ENCODE measurements around the gene HSD17B11. TPM values are rescaled to one million over a fixed set of nuclear protein-coding genes. Genes with fewer than 3 reads are reported as not detected.

Gene HSD17B11
- total and polyA plus RNA-seq, 2 of the 8 experiments (the other 6 are each of a cell fraction or from before 2014, with no cell fraction given) = 6.0 to 9.0 TPM

- Histone ChIP-seq H3K23ac (ENCODE audit: insufficient read length) (no peak overlapping the region), H3K27ac (ENCODE audit: low read depth, low read length) (no peak overlapping the region), H4K8ac (ENCODE audit: extremely low read depth, insufficient read depth, low read length) (no peak overlapping the region), H4K91ac (replicated peaks; ENCODE audit: insufficient read length, low read length) (no peak overlapping the region), H3K4me1 (replicated peaks in 1 of 4; ENCODE audit: control insufficient read depth in 3 of 4, insufficient read depth in 4 of 4, low read length in 3 of 4) (no peaks in the 10 kb centered on the region; a peak in 1 of 7 replicates), H3K4me2 (ENCODE audit: insufficient read depth in 1 of 2, low read depth in 2 of 2, low read length in 2 of 2) (no peak overlapping the region), H3K27me3 (replicated peaks in 1 of 4; ENCODE audit: control insufficient read depth in 3 of 4, extremely low read depth in 1 of 4, insufficient read depth in 3 of 4, low read length in 3 of 4) (no peaks in the 10 kb centered on the region), H4K20me1 (replicated peaks in 1 of 2; ENCODE audit: control insufficient read depth in 1 of 2, insufficient read depth in 2 of 2, low read length in 2 of 2) (peaks cover 0 to 1% of the 10 kb centered on the region in 2 experiments), H3K9me3 (ENCODE audit: insufficient read depth in 2 of 2, low read depth in 1 of 2, low read length in 1 of 2) (no peaks in the 10 kb centered on the region), H2BK12ac (ENCODE audit: low read depth, low read length) (no peak overlapping the region), H3K4me3 (ENCODE audit: extremely low read depth in 1 of 4, insufficient read depth in 2 of 4, low read depth in 3 of 4, low read length in 4 of 4) (no peak overlapping the region), H2AFZ (ENCODE audit: low read length) (no peak overlapping the region), H2AK5ac (ENCODE audit: low read depth, low read length) (no peak overlapping the region), H3K18ac (ENCODE audit: extremely low read depth, low read length) (no peak overlapping the region), H4K5ac (ENCODE audit: insufficient read length, low read depth, low read length) (no peak overlapping the region), H2BK20ac (ENCODE audit: low read length) (no peak overlapping the region), H3K79me1 (ENCODE audit: low read depth, low read length) (peaks cover 3% of the 10 kb centered on the region), H2BK15ac (ENCODE audit: low read length) (no peak overlapping the region), H3K79me2 (ENCODE audit: control insufficient read depth in 1 of 2, insufficient read depth in 2 of 2, low read length in 2 of 2) (peaks cover 3 to 85% of the 10 kb centered on the region in 2 experiments; a peak in 3 of 4 replicates), H2BK120ac (replicated peaks; ENCODE audit: low read depth, low read length) (no peak overlapping the region), H3K4ac (replicated peaks; ENCODE audit: insufficient read length, low read depth, low read length) (no peak overlapping the region), H2BK5ac (ENCODE audit: low read depth, low read length) (no peak overlapping the region), H3K23me2 (ENCODE audit: low read depth, low read length) (peaks cover 3% of the 10 kb centered on the region; the same call in 1 of the 2 replicates), H3K36me3 (ENCODE audit: control insufficient read depth in 2 of 4, insufficient read depth in 4 of 4, low read length in 3 of 4) (peaks cover 0 to under 1% (median under 1%) of the 10 kb centered on the region in 4 experiments; a peak in 2 of 8 replicates), H3K56ac (replicated peaks; ENCODE audit: insufficient read length, low read depth, low read length) (no peak overlapping the region), H3K14ac (ENCODE audit: insufficient read length) (no peak overlapping the region), H3K9ac (replicated peaks in 1 of 4; ENCODE audit: extremely low read depth in 1 of 4, low read depth in 3 of 4, low read length in 3 of 4) (no peak overlapping the region)
- FAIRE-seq (peak; percentile 57), DNase-seq (ENCODE audit: low read depth in 1 of 2, low spot score in 2 of 2) (no peak)
- ChIA-PET CTCF (ENCODE audit: partially characterized antibody) (no interaction called here), POLR2A (ENCODE audit: partially characterized antibody) (no interaction called here)
- TF ChIP-seq EP300 (IDR thresholded peaks at IDR 0.05; ENCODE audit: borderline replicate concordance in 1 of 2, low read depth in 2 of 2, low read length in 2 of 2) (no peak), FOSL1 (IDR thresholded peaks at IDR 0.05; ENCODE audit: insufficient read depth, low read depth, low read length) (no peak), MAFK (IDR thresholded peaks at IDR 0.05; ENCODE audit: low read depth, low read length) (no peak), SP2 (IDR thresholded peaks at IDR 0.05; ENCODE audit: low read length) (no peak), CHD1 (IDR thresholded peaks at IDR 0.05; ENCODE audit: low read depth, low read length) (no peak), TEAD4 (IDR thresholded peaks at IDR 0.05; ENCODE audit: low read depth, low read length) (no peak), TBP (IDR thresholded peaks at IDR 0.05; ENCODE audit: low read depth, low read length) (no peak), RAD21 (IDR thresholded peaks at IDR 0.05 in 1 of 2, conservative IDR thresholded peaks at IDR 0.05 in 1 of 2; ENCODE audit: low read depth in 2 of 2, low read length in 2 of 2) (no peak), RFX5 (IDR thresholded peaks at IDR 0.05; ENCODE audit: borderline replicate concordance, low read depth, low read length) (no peak), SIX5 (IDR thresholded peaks at IDR 0.05; ENCODE audit: low read depth, low read length) (no peak), CBX8 (IDR thresholded peaks at IDR 0.05; ENCODE audit: borderline replicate concordance, low read depth, low read length) (no peak)
- TF ChIP-seq, protein P1, sequence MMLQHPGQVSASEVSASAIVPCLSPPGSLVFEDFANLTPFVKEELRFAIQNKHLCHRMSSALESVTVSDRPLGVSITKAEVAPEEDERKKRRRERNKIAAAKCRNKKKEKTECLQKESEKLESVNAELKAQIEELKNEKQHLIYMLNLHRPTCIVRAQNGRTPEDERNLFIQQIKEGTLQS (IDR thresholded peaks at IDR 0.05; ENCODE audit: insufficient read depth, low read depth, low read length) = no peak
- WGBS, 2 experiments (ENCODE audit: extremely low coverage in 1 of 2, insufficient coverage in 1 of 2, insufficient read length in 1 of 2, insufficient replicate concordance in 2 of 2, low coverage in 1 of 2, low lambda C conversion rate in 2 of 2, missing lambda C conversion rate in 1 of 2) = 97% methylated on average over 2 of the region's 2 CpGs; no CpG with 5 or more reads in 1 of the 2 experiments
Measured at GRCh38 chr4:87430038-87430437, 39.0 kb upstream of the HSD17B11 start.

All from H1 (cell line).